ENCODE data around the gene DMGDH. TPM values are rescaled to one million over a fixed set of nuclear protein-coding genes. Genes with fewer than 3 reads are reported as not detected.

DMGDH gene
- total and polyA plus RNA-seq, 2 experiments from 2014 or later, result 8.9 TPM; not detected in 1

DNA sequence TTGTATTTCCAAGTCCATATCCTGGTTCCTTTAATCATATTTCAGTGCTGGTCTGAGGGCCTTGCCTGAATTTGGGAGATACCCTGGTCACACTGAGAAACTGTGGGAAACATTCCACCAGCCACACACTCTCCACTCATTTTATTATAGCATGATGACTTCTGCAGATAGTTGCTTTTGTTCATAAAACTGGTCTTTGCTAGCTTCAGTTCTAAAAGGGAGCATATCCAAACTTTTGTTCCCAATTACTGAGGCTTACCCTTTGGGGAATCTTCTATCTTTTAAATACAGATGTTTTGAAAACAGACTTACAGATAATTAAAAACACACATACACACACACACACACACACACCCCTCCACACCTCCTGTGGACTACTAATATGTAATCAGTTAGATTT is 21.0 kb downstream of the DMGDH start:
- Histone ChIP-seq H3K9me3 (ENCODE audit: low read depth) (no peaks in the 10 kb centered on the region), H3K4me3 (no peak overlapping the region), H3K27me3 (no peaks in the 10 kb centered on the region), H3K4me1 (ENCODE audit: low read depth) (no peaks in the 10 kb centered on the region), H3K27ac (no peak overlapping the region), H3K36me3 (no peaks in the 10 kb centered on the region)
- DNase-seq (ENCODE audit: low read depth in 1 of 2, low spot score in 1 of 2), result no peak
- TF ChIP-seq, protein P1, sequence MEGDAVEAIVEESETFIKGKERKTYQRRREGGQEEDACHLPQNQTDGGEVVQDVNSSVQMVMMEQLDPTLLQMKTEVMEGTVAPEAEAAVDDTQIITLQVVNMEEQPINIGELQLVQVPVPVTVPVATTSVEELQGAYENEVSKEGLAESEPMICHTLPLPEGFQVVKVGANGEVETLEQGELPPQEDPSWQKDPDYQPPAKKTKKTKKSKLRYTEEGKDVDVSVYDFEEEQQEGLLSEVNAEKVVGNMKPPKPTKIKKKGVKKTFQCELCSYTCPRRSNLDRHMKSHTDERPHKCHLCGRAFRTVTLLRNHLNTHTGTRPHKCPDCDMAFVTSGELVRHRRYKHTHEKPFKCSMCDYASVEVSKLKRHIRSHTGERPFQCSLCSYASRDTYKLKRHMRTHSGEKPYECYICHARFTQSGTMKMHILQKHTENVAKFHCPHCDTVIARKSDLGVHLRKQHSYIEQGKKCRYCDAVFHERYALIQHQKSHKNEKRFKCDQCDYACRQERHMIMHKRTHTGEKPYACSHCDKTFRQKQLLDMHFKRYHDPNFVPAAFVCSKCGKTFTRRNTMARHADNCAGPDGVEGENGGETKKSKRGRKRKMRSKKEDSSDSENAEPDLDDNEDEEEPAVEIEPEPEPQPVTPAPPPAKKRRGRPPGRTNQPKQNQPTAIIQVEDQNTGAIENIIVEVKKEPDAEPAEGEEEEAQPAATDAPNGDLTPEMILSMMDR (IDR thresholded peaks at IDR 0.05; ENCODE audit: low read depth, low read length), result no peak

DNA sequence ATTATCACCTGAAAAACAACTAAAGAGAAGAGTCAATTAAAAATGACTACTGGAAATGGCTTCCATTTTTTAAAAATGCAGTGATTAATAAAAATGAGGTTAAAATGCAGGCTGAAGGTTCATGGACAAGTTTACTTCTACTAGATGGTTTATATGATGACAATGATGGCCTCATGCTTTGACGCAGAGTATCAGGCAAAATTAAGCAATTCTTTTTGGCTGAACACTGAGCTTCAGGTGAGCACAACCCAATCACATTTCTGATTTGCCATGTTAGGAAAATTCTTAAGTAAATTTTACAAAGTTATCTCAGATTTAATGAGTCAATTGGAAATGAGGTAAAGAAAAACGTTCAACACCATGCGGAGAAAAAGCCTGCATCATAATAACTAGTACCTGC is 22.3 kb downstream of the DMGDH start:
- Histone ChIP-seq H3K27ac (no peak overlapping the region), H3K4me3 (no peak overlapping the region), H3K9me3 (ENCODE audit: low read depth) (no peaks in the 10 kb centered on the region), H3K4me1 (ENCODE audit: low read depth) (no peaks in the 10 kb centered on the region), H3K36me3 (no peaks in the 10 kb centered on the region), H3K27me3 (no peaks in the 10 kb centered on the region)
- no peak for DNase-seq (ENCODE audit: low read depth in 1 of 2, low spot score in 1 of 2)
- TF ChIP-seq, protein P1 (IDR thresholded peaks at IDR 0.05; ENCODE audit: low read depth, low read length), result no peak

DNA sequence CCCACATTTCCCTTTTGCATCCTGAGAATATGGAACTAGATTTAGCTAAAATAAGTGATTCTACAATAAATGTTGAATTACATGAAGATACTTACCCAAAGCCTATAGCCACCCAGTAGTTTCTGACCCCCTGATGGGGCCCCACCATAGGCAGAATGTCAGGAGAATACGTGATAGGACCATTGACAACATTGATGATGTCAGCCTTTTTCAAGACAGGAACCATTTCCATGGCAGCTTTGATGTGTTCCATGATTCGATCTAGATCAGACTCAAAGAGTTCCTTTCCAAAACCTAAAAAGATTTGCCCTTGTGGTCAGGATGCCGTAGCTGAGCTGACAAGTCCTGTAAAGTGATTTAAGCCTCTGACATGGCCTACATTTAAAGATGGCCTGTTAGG is 27.3 kb downstream of the DMGDH start:
- no peak overlapping the region for H3K27ac ChIP-seq
- no peaks in the 10 kb centered on the region for H3K27me3 ChIP-seq
- no peaks in the 10 kb centered on the region for H3K9me3 ChIP-seq (ENCODE audit: low read depth)
- H3K4me3 ChIP-seq, result no peak overlapping the region
- TF ChIP-seq, protein P1 (IDR thresholded peaks at IDR 0.05; ENCODE audit: low read depth, low read length), result no peak
- H3K36me3 ChIP-seq, result no peaks in the 10 kb centered on the region
- no peaks in the 10 kb centered on the region for H3K4me1 ChIP-seq (ENCODE audit: low read depth)
- DNase-seq (ENCODE audit: low read depth in 1 of 2, low spot score in 1 of 2), result no peak

DNA sequence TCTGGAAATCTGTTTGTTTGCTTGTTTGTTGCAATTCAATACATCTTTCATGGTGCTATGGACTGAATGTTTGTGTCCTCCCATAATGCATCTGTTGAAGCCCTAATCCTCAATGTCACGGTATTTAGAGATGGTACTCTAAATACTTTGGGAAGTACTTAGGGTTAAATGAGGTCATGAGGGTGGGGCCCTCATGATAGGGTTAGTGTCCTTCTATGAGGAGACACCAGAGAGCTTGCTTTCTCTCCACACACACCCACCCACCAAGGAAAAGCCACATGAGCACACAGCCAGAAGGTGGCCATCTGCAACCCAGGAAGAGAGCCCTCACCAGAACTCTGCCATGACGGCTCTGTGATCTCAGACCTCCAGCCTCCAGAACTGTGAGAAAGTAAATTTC is 32.7 kb downstream of the DMGDH start:
- DNase-seq (ENCODE audit: low read depth in 1 of 2, low spot score in 1 of 2), result no peak
- Histone ChIP-seq H3K4me3 (no peak overlapping the region), H3K9me3 (ENCODE audit: low read depth) (no peaks in the 10 kb centered on the region), H3K36me3 (no peaks in the 10 kb centered on the region), H3K27me3 (no peaks in the 10 kb centered on the region), H3K27ac (no peak overlapping the region), H3K4me1 (ENCODE audit: low read depth) (no peaks in the 10 kb centered on the region)
- TF ChIP-seq, protein P1 (IDR thresholded peaks at IDR 0.05; ENCODE audit: low read depth, low read length), result no peak

DNA sequence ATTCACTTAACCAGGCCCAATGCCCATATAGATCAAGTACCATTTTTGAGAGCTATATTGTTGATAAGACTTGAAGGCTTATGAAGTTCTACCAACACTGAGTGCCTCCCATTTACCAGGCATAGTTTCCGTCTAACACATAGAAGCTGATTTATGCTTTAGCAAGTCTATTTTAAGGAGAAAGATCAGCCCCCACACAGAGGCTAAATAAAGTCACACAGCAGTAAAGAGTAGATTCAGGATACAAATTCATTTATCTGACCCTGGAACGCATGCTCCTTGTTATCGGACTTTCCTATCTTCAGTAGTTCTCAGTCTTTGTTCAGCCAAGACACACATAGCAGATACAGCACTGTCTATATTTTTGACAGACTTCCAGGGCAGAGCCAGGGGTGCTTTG is 34.2 kb downstream of the DMGDH start:
- no peak overlapping the region for H3K27ac ChIP-seq
- H3K36me3 ChIP-seq, result no peaks in the 10 kb centered on the region
- H3K4me1 ChIP-seq (ENCODE audit: low read depth), result no peaks in the 10 kb centered on the region
- no peaks in the 10 kb centered on the region for H3K9me3 ChIP-seq (ENCODE audit: low read depth)
- no peak for DNase-seq (ENCODE audit: low read depth in 1 of 2, low spot score in 1 of 2)
- TF ChIP-seq, protein P1 (IDR thresholded peaks at IDR 0.05; ENCODE audit: low read depth, low read length), result no peak
- no peaks in the 10 kb centered on the region for H3K27me3 ChIP-seq
- no peak overlapping the region for H3K4me3 ChIP-seq

DNA sequence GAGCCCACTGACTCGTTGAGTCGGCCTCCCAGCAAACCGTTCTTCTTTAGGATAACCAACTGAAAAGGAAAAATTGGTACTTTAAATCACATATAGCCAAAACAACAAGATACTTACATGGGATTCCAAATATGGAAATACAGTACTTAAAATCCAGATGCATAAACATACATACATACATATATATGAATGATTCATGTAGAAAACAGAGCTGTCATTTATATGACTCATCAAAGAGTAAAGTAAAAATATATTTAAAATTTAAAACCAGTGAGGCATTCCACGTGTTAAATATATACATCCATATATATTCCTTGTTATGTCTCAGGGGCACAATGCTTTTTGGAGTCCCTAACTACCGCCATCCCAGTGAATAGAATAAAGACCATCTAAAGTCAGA is 36.7 kb downstream of the DMGDH start:
- no peak overlapping the region for H3K27ac ChIP-seq
- no peaks in the 10 kb centered on the region for H3K36me3 ChIP-seq
- no peak for DNase-seq (ENCODE audit: low read depth in 1 of 2, low spot score in 1 of 2)
- TF ChIP-seq, protein P1 (IDR thresholded peaks at IDR 0.05; ENCODE audit: low read depth, low read length), result no peak
- H3K27me3 ChIP-seq, result no peaks in the 10 kb centered on the region
- H3K4me1 ChIP-seq (ENCODE audit: low read depth), result no peaks in the 10 kb centered on the region
- H3K9me3 ChIP-seq (ENCODE audit: low read depth), result no peaks in the 10 kb centered on the region
- no peak overlapping the region for H3K4me3 ChIP-seq

All from cardiac muscle cell (in vitro differentiated cells and primary cell).